HCT116 (cell line): ENCODE results near the gene CDH13. TPM values are rescaled to one million over a fixed set of nuclear protein-coding genes. Genes with fewer than 3 reads are reported as not detected.

Source experiments
- ATAC-seq: fragments of 200-7000 bp; cut with Tn5 transposase; 2 replicates; pipeline ENCODE4 v1.9.1; 2020; ENCODE audit warnings: mild to moderate bottlenecking, moderate library complexity
- BruUV-seq: library from RNA; stranded (reverse); fragments of 400-500 nt; replicated peaks from 2 replicates; lab custom pipeline; 2021; lab: Mats Ljungman, UMichigan
- CTCF ChIA-PET: fragments of 300-600 bp; sonication (Branson Sonifier 250); formaldehyde crosslinking; loops from one replicate; lab custom pipeline; 2021; ENCODE audit warnings: antibody characterized with exemption; lab: Charles Lee
- POLR2A ChIA-PET: fragments of 300-600, 350-600 bp; sonication (Branson Sonifier 250); formaldehyde crosslinking; loops from one replicate; lab custom pipeline; 2021; ENCODE audit warnings: antibody characterized with exemption; lab: Charles Lee
- RAD21 ChIA-PET, 2 experiments: fragments of 300-600 bp; sonication (Branson Sonifier 250); formaldehyde crosslinking; loops; one replicate each; lab custom pipeline; 2023; ENCODE audit warnings: low total read pairs in 2 of 2; ENCODE audit not compliant: uncharacterized antibody in 2 of 2, unreplicated experiment in 2 of 2, low non-redundant PET in 1 of 2; lab: Charles Lee
- DNase-seq: peaks from one replicate; pipeline ENCODE4 v3.0.0-alpha.2; 2010; ENCODE audit warnings: low read depth, low spot score
- H2AFZ ChIP-seq: fragments of 200-600 bp; shearing (Covaris generic), sonication (generic); 2 replicates; pipeline ENCODE4 v1.6.1; 2017; ENCODE audit warnings: low read depth, mixed run types, mixed read lengths, antibody characterized with exemption, low read length; ENCODE audit not compliant: poor library complexity, severe bottlenecking
- H3K27ac ChIP-seq: 2 replicates; pipeline ENCODE4 v1.5.1; 2012; ENCODE audit warnings: low read depth, low read length
- H3K27me3 ChIP-seq: fragments of 200-600 bp; sonication (generic); 2 replicates; pipeline ENCODE4 v1.6.1; 2016; ENCODE audit warnings: mixed run types, low read length, mixed read lengths; ENCODE audit not compliant: insufficient read depth
- H3K36me3 ChIP-seq, 2 experiments: fragments of 200-500 bp in 1 of 2; fragments of 200-600 bp in 1 of 2; sonication (Bioruptor generic) in 1 of 2; sonication (generic) in 1 of 2; 2 replicates each; pipeline versions ENCODE4 v1.5.1 to v1.6.1; 2014 to 2016; ENCODE audit warnings: low read length in 2 of 2, inconsistent platforms in 1 of 2, mixed read lengths in 1 of 2, mixed run types in 1 of 2; ENCODE audit not compliant: insufficient read depth in 2 of 2, control insufficient read depth in 1 of 2
- H3K4me1 ChIP-seq, 2 experiments: fragments of 200-600 bp in 1 of 2; sonication (generic) in 1 of 2; 2 replicates each; pipeline versions ENCODE4 v1.5.1 to v1.6.1; 2012 to 2017; ENCODE audit warnings: low read length in 2 of 2, inconsistent platforms in 1 of 2, mild to moderate bottlenecking in 1 of 2, mixed read lengths in 1 of 2, mixed run types in 1 of 2, moderate library complexity in 1 of 2; ENCODE audit not compliant: insufficient read depth in 2 of 2, control insufficient read depth in 1 of 2
- H3K4me2 ChIP-seq: fragments of 200-600 bp; sonication (generic); 2 replicates; pipeline ENCODE4 v1.6.1; 2017; ENCODE audit warnings: mixed run types, low read length, mixed read lengths
- H3K4me3 ChIP-seq, 2 experiments: fragments of 200-600 bp in 1 of 2; sonication (generic) in 1 of 2; replicated peaks in 1 of 2; 2 replicates each; pipeline ENCODE4 v1.5.1; 2011 to 2016; ENCODE audit warnings: low read length in 2 of 2, control low read depth in 1 of 2, low read depth in 1 of 2, mild to moderate bottlenecking in 1 of 2, mixed read lengths in 1 of 2, mixed run types in 1 of 2
- H3K79me2 ChIP-seq: fragments of 200-600 bp; sonication (generic); 2 replicates; pipeline ENCODE4 v1.6.1; 2017; ENCODE audit warnings: mild to moderate bottlenecking, mixed run types, low read length, moderate library complexity, mixed read lengths; ENCODE audit not compliant: insufficient read depth
- H3K9ac ChIP-seq: fragments of 200-600 bp; sonication (generic); 2 replicates; pipeline ENCODE4 v1.6.1; 2016; ENCODE audit warnings: low read length, mixed read lengths
- H3K9me2 ChIP-seq: fragments of 200-600 bp; sonication (generic), shearing (Covaris generic); 2 replicates; pipeline ENCODE4 v1.6.1; 2017; ENCODE audit warnings: mixed run types, mild to moderate bottlenecking, moderate library complexity; ENCODE audit not compliant: insufficient read depth
- H3K9me3 ChIP-seq, 2 experiments: fragments of 200-500 bp in 1 of 2; fragments of 200-600 bp in 1 of 2; sonication (Bioruptor generic) in 1 of 2; sonication (generic) in 1 of 2; 2 replicates each; pipeline ENCODE4 v1.6.1; 2014 to 2017; ENCODE audit warnings: low read length in 2 of 2, mixed read lengths in 2 of 2, inconsistent platforms in 1 of 2, low read depth in 1 of 2, mild to moderate bottlenecking in 1 of 2, mixed run types in 1 of 2, moderate library complexity in 1 of 2; ENCODE audit not compliant: control insufficient read depth in 1 of 2, insufficient read depth in 1 of 2
- H4K20me1 ChIP-seq: fragments of 200-600 bp; sonication (generic), shearing (Covaris generic); 2 replicates; pipeline ENCODE4 v1.6.1; 2017; ENCODE audit warnings: mixed run types, mild to moderate bottlenecking, moderate library complexity; ENCODE audit not compliant: insufficient read depth
- ATF3 ChIP-seq: IDR thresholded peaks from 2 replicates; pipeline ENCODE4 v1.6.1; 2012
- CEBPB ChIP-seq: IDR thresholded peaks from 2 replicates; pipeline ENCODE4 v1.6.1; 2012; ENCODE audit warnings: low read depth
- EGR1 ChIP-seq: IDR thresholded peaks from 2 replicates; pipeline ENCODE4 v1.6.1; 2012; ENCODE audit warnings: low read depth
- ELF1 ChIP-seq: IDR thresholded peaks from 2 replicates; pipeline ENCODE4 v1.6.1; 2012; ENCODE audit warnings: low read depth, borderline replicate concordance
- EZH2 ChIP-seq: fragments of 200-600 bp; sonication (generic); IDR thresholded peaks from 2 replicates; pipeline ENCODE4 v1.6.1; 2017; ENCODE audit warnings: antibody characterized with exemption, mixed run types
- FOSL1 ChIP-seq: IDR thresholded peaks from 2 replicates; pipeline ENCODE4 v1.6.1; 2012; ENCODE audit warnings: low read depth
- JUND ChIP-seq: IDR thresholded peaks from 2 replicates; pipeline ENCODE4 v1.6.1; 2012
- MAX ChIP-seq: IDR thresholded peaks from 2 replicates; pipeline ENCODE4 v1.6.1; 2012
- POLR2A ChIP-seq: IDR thresholded peaks from 2 replicates; pipeline ENCODE4 v1.7.0; 2011; ENCODE audit warnings: borderline replicate concordance; ENCODE audit not compliant: insufficient read depth, insufficient read length; ENCODE audit errors: extremely low read depth
- POLR2AphosphoS5 ChIP-seq: IDR thresholded peaks from 2 replicates; pipeline ENCODE4 v1.6.1; 2011; ENCODE audit warnings: mild to moderate bottlenecking, low read depth, low read length, moderate library complexity
- RAD21 ChIP-seq: IDR thresholded peaks from 2 replicates; pipeline ENCODE4 v1.6.1; 2012; ENCODE audit warnings: low read depth, mild to moderate bottlenecking
- SP1 ChIP-seq: IDR thresholded peaks from 2 replicates; pipeline ENCODE4 v1.6.1; 2012; ENCODE audit warnings: low read depth
- SRF ChIP-seq: IDR thresholded peaks from 2 replicates; pipeline ENCODE4 v1.6.1; 2012; ENCODE audit warnings: low read depth
- YY1 ChIP-seq: IDR thresholded peaks from 2 replicates; pipeline ENCODE4 v1.6.1; 2011; ENCODE audit warnings: low read length, low read depth, moderate library complexity, mild to moderate bottlenecking; ENCODE audit not compliant: insufficient replicate concordance; ENCODE audit errors: extremely low read depth
- ZFX ChIP-seq: fragments of 450-650 bp; IDR thresholded peaks from 2 replicates; pipeline ENCODE4 v1.6.1; 2017
- ZNF274 ChIP-seq: fragments of 200-500 bp; sonication (Bioruptor generic); IDR thresholded peaks from 2 replicates; pipeline ENCODE4 v1.6.1; 2014; ENCODE audit warnings: mild to moderate bottlenecking, low read depth, low read length, inconsistent platforms
- intact Hi-C: fragments of 100-400 bp; cut with micrococcal nuclease; formaldehyde crosslinking; loops from 2 replicates; pipeline ENCODE4 v1.10.0; 2022
- total RNA-seq: library from RNA; stranded (reverse); gene quantifications from one replicate; pipeline ENCODE4 v1.2.1, GENCODE V29; 2021; ENCODE audit not compliant: unreplicated experiment
- TF ChIP-seq, protein P1 (sequence below): IDR thresholded peaks from 2 replicates; pipeline ENCODE4 v1.6.1; 2011; ENCODE audit warnings: mild to moderate bottlenecking, low read length, moderate library complexity; ENCODE audit not compliant: insufficient replicate concordance; ENCODE audit errors: extremely low read depth

Gene CDH13
- total RNA-seq, 1 experiment from 2014 or later = not detected

DNA sequence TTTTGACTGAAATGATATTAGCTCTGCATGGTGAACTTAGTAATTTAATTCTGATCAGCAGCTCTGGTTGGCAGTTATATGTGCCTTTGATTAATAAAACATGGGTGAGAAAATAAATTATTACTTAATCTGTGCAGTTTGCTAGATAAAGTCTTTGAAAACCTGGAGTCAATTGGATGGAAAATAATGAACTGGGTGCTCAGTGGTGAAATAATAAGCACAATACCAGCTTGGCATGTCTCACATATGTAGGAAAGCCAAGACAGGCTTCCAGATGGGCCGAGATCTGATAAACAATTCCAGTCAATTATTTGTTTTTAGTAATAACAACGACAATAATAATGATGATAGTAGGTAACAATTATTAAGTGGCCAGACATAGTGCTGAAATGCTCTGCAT, 326.7 kb downstream of the CDH13 start:
- Histone ChIP-seq H3K9ac (no peak overlapping the region), H4K20me1 (no peaks in the 10 kb centered on the region), H3K36me3 (no peaks in the 10 kb centered on the region), H2AFZ (no peak overlapping the region), H3K79me2 (no peaks in the 10 kb centered on the region), H3K27me3 (no peaks in the 10 kb centered on the region), H3K9me3 (peaks cover 15 to 30% of the 10 kb centered on the region in 2 experiments; a peak in 2 of 4 replicates), H3K4me1 (no peaks in the 10 kb centered on the region), H3K9me2 (no peaks in the 10 kb centered on the region), H3K27ac (no peak overlapping the region), H3K4me3 (no peak overlapping the region), H3K4me2 (no peak overlapping the region)
- POLR2A ChIA-PET = no interaction called here
- RAD21 ChIA-PET = no interaction called here
- BruUV-seq = no TSS peak
- ATAC-seq (no peak), DNase-seq (no peak)
- intact Hi-C loops = no loop called here
- CTCF ChIA-PET = no interaction called here
- no peak for TF ChIP-seq EZH2
- TF ChIP-seq ATF3 = no peak
- TF ChIP-seq POLR2AphosphoS5 = no peak
- no peak for TF ChIP-seq ZFX
- no peak for TF ChIP-seq SP1
- TF ChIP-seq MAX = no peak
- TF ChIP-seq ELF1 = no peak
- TF ChIP-seq, protein P1, sequence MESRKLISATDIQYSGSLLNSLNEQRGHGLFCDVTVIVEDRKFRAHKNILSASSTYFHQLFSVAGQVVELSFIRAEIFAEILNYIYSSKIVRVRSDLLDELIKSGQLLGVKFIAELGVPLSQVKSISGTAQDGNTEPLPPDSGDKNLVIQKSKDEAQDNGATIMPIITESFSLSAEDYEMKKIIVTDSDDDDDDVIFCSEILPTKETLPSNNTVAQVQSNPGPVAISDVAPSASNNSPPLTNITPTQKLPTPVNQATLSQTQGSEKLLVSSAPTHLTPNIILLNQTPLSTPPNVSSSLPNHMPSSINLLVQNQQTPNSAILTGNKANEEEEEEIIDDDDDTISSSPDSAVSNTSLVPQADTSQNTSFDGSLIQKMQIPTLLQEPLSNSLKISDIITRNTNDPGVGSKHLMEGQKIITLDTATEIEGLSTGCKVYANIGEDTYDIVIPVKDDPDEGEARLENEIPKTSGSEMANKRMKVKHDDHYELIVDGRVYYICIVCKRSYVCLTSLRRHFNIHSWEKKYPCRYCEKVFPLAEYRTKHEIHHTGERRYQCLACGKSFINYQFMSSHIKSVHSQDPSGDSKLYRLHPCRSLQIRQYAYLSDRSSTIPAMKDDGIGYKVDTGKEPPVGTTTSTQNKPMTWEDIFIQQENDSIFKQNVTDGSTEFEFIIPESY = no peak
- TF ChIP-seq CEBPB = no peak
- no peak for TF ChIP-seq RAD21
- no peak for TF ChIP-seq EGR1
- TF ChIP-seq ZNF274 = no peak
- no peak for TF ChIP-seq SRF
- no peak for TF ChIP-seq FOSL1
- TF ChIP-seq JUND = no peak
- no peak for TF ChIP-seq POLR2A
- no peak for TF ChIP-seq YY1
